HG02870 (cell line): ENCODE measurements around the gene CYP4F3.
"Not testable (repeated sequence)": the region's sequence is repeated elsewhere in the genome, so short reads cannot be mapped to it uniquely, and the experiment has no call there.

Experiments used
- ATAC-seq: cut with Tn5 transposase; IDR thresholded peaks from one replicate; pipeline ENCODE4 v1.9.1; 2021; ENCODE audit warnings: mild to moderate bottlenecking, moderate library complexity; ENCODE audit not compliant: unreplicated experiment

CYP4F3 gene

DNA sequence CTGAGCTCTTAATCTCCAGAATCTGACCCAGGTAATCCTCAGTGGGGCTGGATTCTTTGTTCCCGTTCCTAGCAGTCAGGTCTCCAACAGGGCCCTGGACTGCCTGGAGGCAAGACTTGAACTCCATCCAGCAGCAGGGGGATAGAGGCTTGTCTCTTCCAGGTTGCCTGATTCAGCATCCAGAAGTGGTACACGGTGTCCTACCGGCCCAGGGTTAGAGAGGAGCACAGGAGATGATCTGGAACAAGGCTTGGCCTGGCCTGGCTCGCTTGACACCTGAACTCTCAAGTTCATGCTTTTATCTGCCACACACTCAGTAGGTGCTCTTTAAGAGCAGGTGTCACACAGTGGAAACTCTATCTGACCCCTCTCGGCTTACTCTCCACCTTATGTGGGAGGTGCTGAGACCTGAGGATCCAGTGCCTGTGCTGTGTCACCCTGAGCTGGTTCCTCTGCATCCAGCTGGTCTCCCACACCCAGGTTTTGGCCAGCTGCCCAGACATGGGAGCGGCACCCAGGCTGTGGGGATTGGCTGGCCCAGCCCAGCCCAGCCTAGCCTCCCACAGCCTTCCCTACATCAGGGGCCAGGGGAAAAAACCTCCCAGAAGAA is at the start of gene CYP4F3:
Gene CYP4F3 (plus strand): TSS at position 604 of the 610 bp plus-strand sequence. CDS start 519 bp downstream, outside the sequence.
- no peak for ATAC-seq

DNA sequence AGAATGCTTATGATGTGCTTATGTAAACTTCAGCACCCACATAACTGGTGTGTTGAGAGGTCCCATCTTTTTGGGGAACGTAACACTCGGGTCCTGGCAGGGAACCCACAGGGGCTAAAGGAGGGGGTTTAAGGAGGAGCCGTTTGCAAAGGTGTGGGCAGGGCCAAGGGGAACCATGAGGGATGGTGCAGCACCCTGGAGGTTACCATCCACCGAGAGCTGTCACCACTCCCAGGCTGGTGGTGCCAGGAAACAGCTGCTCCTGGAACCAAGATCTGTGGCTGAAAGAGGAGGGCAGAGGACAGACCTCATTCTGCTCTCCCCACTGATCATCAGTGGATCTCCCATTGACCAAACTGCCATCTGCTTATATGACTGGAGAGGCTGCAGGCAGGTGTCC is 48.9 kb upstream of the CYP4F3 start:
- ATAC-seq = no peak

DNA sequence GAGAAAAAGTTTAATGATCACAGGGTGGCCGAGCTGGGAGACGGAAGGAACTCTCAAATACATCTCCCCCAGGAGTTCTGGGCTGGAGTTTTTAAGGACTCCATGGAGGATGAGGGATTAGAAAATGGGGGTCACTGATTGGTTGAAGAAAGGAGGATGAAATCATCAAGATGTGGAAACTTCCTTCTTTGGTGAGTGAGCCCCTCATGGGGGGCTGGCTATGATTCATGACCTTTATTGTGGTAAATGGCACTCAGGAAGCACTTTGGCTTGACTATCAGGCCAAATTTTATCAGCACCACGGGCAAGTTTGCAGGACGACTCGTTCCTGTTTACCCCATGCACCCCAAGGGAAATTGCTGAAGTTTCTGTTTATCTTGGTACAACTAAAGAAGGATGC is 48.2 kb upstream of the CYP4F3 start:
- not testable (repeated sequence) for ATAC-seq

DNA sequence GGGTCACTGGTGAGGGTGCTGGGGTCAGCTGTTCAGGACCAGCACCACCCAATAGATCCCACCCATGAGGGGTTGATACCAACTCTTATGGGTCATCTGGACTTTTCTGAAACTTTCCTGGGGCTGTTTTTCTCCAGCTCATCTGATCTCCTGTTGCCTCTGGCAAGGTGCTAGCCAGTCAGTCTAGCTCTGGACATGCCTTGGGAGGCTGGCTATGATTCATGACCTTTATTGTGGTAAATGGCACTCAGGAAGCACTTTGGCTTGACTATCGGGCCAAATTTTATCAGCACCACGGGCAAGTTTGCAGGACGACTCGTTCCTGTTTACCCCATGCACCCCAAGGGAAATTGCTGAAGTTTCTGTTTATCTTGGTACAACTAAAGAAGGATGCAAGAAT is 46.9 kb upstream of the CYP4F3 start:
- ATAC-seq = not testable (repeated sequence)

GRCh38 chr19:15595069-15595468 is 45.6 kb upstream of the CYP4F3 start:
- ATAC-seq = no peak

GRCh38 chr19:15607978-15608925 is 32.4 kb upstream of the CYP4F3 start:
- ATAC-seq = not testable (repeated sequence)

GRCh38 chr19:15609261-15609660 is 31.4 kb upstream of the CYP4F3 start:
- no peak for ATAC-seq

DNA sequence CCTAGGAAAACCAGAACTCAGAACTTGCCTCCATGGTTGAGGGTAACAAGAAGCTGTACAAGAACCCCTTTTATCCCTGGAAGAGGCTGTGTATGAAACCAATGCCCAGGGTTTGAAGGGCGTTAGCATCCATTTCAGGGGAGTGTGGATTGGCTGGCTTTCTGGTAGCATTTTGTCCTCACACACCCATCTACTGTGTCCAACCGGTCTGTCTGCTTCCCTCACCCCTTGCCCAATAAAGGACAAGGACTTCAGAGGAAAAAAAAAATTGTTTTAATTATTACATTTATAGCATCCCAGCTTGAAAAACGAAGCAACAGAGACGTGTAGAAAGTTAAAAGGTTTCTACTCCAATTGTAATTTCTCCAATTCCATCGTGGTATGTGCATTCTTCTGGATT is 28.4 kb upstream of the CYP4F3 start:
- ATAC-seq = no peak

- ATAC-seq = no peak
Measured at GRCh38 chr19:15613338-15613737, 27.4 kb upstream of the CYP4F3 start.

DNA sequence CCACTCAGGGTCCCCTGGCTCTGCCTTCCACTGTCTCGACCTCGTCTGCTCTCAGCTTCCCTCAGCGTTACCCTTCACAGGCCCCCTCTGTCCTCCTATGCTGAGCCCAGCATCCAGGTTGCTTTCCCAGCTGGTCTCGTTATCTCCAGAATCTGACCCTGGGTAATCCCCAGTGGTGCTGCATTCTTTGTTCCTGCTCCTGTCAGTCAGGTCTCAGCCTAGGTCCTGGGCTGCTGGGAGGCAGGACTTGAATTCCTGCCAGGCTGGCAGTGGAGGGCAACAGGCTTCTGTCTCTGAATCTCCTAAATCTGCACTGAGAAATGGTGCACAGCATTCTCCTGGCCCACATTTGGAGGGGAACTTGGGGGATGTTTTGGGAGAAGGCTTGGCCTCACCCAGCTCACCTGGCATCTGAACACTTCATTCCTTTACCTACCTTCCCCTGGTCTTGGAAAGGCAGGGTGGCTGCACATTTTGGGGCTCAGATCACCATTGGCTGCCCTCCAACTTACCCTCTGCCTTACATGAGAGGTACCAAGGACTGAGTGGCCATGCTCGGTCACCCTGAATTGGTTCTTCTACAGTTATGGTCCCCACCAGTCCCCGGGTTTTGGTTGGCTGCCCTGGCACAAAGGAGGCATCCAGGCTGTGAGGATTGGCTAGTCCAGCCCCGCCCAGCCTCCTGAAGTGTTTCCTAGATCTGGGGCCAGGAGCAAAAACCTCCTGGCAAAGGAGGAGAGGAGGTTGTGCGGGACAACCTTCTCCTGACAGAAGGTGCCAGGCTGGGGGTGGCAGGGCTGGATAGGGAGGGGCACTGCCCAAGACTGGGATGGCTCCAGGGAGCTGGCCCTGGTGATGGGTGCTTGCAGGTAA is 26.0 kb upstream of the CYP4F3 start, which contains the start of gene CYP4F8:
Gene CYP4F8 (plus strand): TSS at position 712 of the 873 bp plus-strand sequence. CDS start 399 bp downstream, outside the sequence.
- no peak for ATAC-seq

DNA sequence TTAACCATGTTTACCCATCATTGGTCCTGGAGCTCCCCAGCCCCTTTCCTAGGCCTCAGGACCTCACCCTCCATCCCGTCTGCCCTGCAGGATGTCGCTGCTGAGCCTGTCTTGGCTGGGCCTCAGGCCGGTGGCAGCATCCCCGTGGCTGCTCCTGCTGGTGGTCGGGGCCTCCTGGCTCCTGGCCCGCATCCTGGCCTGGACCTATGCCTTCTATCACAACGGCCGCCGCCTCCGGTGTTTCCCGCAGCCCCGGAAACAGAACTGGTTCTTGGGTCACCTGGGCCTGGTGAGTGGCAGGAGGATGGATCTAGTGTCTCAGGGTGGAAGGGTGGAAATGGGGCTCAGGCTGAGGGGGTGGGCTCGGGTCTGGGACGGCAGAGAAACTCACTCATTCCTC is 25.2 kb upstream of the CYP4F3 start:
- no peak for ATAC-seq

DNA sequence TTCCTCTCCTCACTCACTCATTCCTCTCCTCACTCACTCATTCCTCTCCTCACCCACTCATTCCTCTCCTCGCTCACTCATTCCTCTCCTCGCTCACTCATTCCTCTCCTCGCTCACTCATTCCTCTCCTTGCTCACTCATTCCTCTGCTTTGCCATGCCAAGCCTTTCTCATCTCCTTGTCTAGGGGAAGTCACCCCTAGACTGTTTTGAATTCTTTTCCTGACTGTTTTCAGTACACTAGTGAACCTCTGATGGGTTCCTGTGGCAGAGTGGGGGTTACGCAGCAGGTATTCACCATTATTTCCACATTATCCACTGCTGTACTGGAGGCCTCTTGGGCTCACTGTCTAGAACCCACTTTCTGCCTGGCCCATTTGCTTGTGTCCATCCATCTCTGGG is 24.5 kb upstream of the CYP4F3 start:
- ATAC-seq = no peak

GRCh38 chr19:15616627-15617270 is 23.9 kb upstream of the CYP4F3 start:
- ATAC-seq = no peak

DNA sequence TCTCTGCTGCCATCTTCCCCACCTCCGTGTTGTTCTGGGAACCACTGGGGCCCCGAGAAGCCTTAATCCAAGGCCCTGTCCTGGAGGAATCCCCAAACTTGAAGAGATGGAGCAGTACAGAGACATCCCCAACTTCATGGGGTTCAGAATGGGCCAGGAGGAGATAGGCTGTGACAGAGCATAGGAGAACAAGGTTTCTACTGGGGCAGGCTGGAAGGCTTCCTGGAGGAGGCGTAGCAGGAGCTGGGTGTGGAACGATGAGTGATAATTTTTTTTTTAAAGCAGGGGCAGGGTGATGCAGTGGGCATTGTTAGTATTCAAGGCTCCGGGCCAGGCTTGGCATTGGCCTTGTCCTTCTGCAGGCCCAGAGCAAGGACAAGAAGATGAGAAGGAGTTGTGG is 22.4 kb upstream of the CYP4F3 start:
- ATAC-seq = no peak

- no peak for ATAC-seq
Measured at GRCh38 chr19:15621801-15622200, 18.9 kb upstream of the CYP4F3 start.

DNA sequence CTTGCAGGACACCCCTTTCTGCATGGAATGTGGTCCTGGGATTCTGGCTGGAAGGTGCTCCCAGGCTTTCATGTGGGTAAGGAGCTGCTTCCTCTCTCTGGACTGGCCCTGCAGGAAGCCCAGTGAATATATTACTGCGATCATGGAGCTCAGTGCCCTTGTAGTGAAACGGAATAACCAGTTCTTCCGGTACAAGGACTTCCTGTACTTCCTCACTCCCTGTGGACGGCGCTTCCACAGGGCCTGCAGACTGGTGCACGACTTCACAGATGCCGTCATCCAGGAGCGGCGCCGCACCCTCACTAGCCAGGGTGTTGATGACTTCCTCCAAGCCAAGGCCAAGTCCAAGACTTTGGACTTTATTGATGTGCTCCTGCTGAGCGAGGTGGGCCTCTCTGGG is 17.7 kb upstream of the CYP4F3 start:
- ATAC-seq = no peak

DNA sequence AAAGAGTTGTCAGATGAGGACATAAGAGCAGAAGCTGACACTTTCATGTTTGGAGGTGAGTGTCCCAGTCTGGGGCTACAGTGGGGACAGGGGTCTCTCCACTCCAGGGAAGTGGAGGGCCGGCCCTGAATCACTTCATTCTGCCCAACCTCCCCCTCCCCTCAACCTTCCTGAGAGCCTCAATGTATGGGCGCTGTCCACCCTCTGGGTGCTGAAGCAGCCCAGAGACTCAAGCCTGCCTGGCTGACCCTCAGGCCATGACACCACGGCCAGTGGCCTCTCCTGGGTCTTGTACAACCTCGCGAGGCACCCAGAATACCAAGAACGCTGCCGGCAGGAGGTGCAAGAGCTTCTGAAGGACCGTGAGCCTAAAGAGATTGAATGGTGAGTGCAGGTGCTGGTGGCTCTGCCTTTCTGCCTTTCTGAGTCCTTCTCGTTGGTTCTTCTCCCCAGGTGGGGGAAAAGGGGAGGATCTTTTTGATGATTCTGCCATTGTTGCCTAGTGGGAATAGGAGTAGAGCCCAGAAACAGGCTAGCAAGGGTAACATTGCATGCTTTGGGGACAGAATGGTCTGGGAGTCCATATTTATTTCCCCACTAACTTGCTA is 16.9 kb upstream of the CYP4F3 start:
- no peak for ATAC-seq

GRCh38 chr19:15628236-15629002 is 12.3 kb upstream of the CYP4F3 start:
- ATAC-seq = no peak
